GM18511 (cell line): Measurements from ENCODE around the gene TLE4.

Experiments
- ATAC-seq: cut with Tn5 transposase; IDR thresholded peaks from one replicate; pipeline ENCODE4 v1.9.1; 2021; ENCODE audit warnings: mild to moderate bottlenecking, moderate library complexity; ENCODE audit not compliant: unreplicated experiment

TLE4 gene

GRCh38 chr9:79570448-79571308 is 1.1 kb upstream of the TLE4 start:
- ATAC-seq = peak; percentile 0

- ATAC-seq = peak; percentile 1
Observed at GRCh38 chr9:79572032-79572607, 355 bp downstream of the TLE4 start.

- ATAC-seq = peak; percentile 0
Observed at GRCh38 chr9:79572608-79573411, 1.0 kb downstream of the TLE4 start.

GRCh38 chr9:79573412-79573923 is 1.7 kb downstream of the TLE4 start:
- ATAC-seq = no peak

GRCh38 chr9:79574136-79574535 is 2.4 kb downstream of the TLE4 start:
- ATAC-seq = no peak

- ATAC-seq = no peak
Observed at GRCh38 chr9:79574781-79575180, 3.0 kb downstream of the TLE4 start.

- ATAC-seq = no peak
Observed at GRCh38 chr9:79575547-79575946, 3.8 kb downstream of the TLE4 start.

GRCh38 chr9:79577969-79578723 is 6.4 kb downstream of the TLE4 start:
- ATAC-seq = no peak

GRCh38 chr9:79578891-79579290 is 7.1 kb downstream of the TLE4 start:
- no peak for ATAC-seq

- ATAC-seq = no peak
Observed at GRCh38 chr9:79579624-79580023, 7.9 kb downstream of the TLE4 start.

- ATAC-seq = no peak
Observed at GRCh38 chr9:79580055-79580454, 8.3 kb downstream of the TLE4 start.

- ATAC-seq = no peak
Observed at GRCh38 chr9:79581388-79581787, 9.6 kb downstream of the TLE4 start.

- no peak for ATAC-seq
Observed at GRCh38 chr9:79581794-79582193, 10.0 kb downstream of the TLE4 start.

GRCh38 chr9:79583952-79584654 is 12.3 kb downstream of the TLE4 start:
- ATAC-seq = peak; percentile 73

GRCh38 chr9:79584655-79584982 is 12.9 kb downstream of the TLE4 start:
- ATAC-seq = no peak

GRCh38 chr9:79588488-79589223 is 16.9 kb downstream of the TLE4 start:
- ATAC-seq = no peak

GRCh38 chr9:79591458-79591857 is 19.7 kb downstream of the TLE4 start:
- no peak for ATAC-seq

GRCh38 chr9:79592726-79593493 is 21.1 kb downstream of the TLE4 start:
- peak; percentile 48 for ATAC-seq
